Hematopoietic multipotent progenitor cell treated with erythropoietin and hydrocortisone succinate and interleukin-3 and kit ligand, for 6 days (in vitro differentiated cells): Measurements from ENCODE around the gene SYNGR1.

Experiments
- DNase-seq: peaks from one replicate; pipeline ENCODE4 v3.0.0-alpha.2; 2015

The SYNGR1 gene

GRCh38 chr22:39349967-39350726, at the start of gene SYNGR1:
Gene SYNGR1, plus strand, starts transcription at chr22:39349991. Its CDS starts 20 bp downstream, at chr22:39350011.
- peak; percentile 46 for DNase-seq

- DNase-seq = no peak
Measured at GRCh38 chr22:39300186-39300830, 49.5 kb upstream of the SYNGR1 start.

- no peak for DNase-seq
Measured at GRCh38 chr22:39301108-39301507, 48.7 kb upstream of the SYNGR1 start.

- peak; percentile 59 for DNase-seq
Measured at GRCh38 chr22:39301926-39302325, 47.9 kb upstream of the SYNGR1 start.

- DNase-seq = no peak
Measured at GRCh38 chr22:39302431-39302960, 47.3 kb upstream of the SYNGR1 start.

GRCh38 chr22:39303358-39303757, 46.4 kb upstream of the SYNGR1 start:
- no peak for DNase-seq

GRCh38 chr22:39303892-39304671, 45.7 kb upstream of the SYNGR1 start:
- no peak for DNase-seq

- peak; percentile 71 for DNase-seq
Measured at GRCh38 chr22:39306456-39307361, 43.1 kb upstream of the SYNGR1 start.

- DNase-seq = no peak
Measured at GRCh38 chr22:39308614-39309363, 41.0 kb upstream of the SYNGR1 start.

GRCh38 chr22:39309364-39309861, 40.4 kb upstream of the SYNGR1 start:
- no peak for DNase-seq

- DNase-seq = no peak
Measured at GRCh38 chr22:39309881-39310714, 39.7 kb upstream of the SYNGR1 start.

GRCh38 chr22:39311592-39312400, 38.0 kb upstream of the SYNGR1 start:
- peak; percentile 45 for DNase-seq

GRCh38 chr22:39312410-39312809, 37.4 kb upstream of the SYNGR1 start:
- DNase-seq = no peak

GRCh38 chr22:39313258-39314001, 36.4 kb upstream of the SYNGR1 start:
- DNase-seq = no peak

- DNase-seq = peak; percentile 58
Measured at GRCh38 chr22:39314251-39314971, 35.4 kb upstream of the SYNGR1 start.

GRCh38 chr22:39315389-39315788, 34.4 kb upstream of the SYNGR1 start:
- DNase-seq = no peak

- peak; percentile 94 for DNase-seq
Measured at GRCh38 chr22:39316440-39317083, 33.2 kb upstream of the SYNGR1 start.
